Inflammatory macrophage treated with lipopolysaccharide for 4 hours (primary cell): ENCODE measurements around the gene ZNF407.

Experiments used
- DNase-seq: peaks from one replicate; pipeline ENCODE4 v3.0.0-alpha.2; 2020

ZNF407 gene

GRCh38 chr18:74836296-74837139 lies 238.8 kb downstream of the ZNF407 start:
- DNase-seq = peak; percentile 6

GRCh38 chr18:74840492-74841167 lies 243.0 kb downstream of the ZNF407 start:
- DNase-seq = peak; percentile 3

GRCh38 chr18:74841248-74841647 lies 243.6 kb downstream of the ZNF407 start:
- DNase-seq = no peak

- DNase-seq = no peak
Measured at GRCh38 chr18:74849301-74849700, 251.6 kb downstream of the ZNF407 start.

- no peak for DNase-seq
Measured at GRCh38 chr18:74856434-74856833, 258.8 kb downstream of the ZNF407 start.

- no peak for DNase-seq
Measured at GRCh38 chr18:74856928-74857327, 259.3 kb downstream of the ZNF407 start.

GRCh38 chr18:74857901-74858300 lies 260.2 kb downstream of the ZNF407 start:
- DNase-seq = no peak

GRCh38 chr18:74861154-74861553 lies 263.5 kb downstream of the ZNF407 start:
- no peak for DNase-seq

- DNase-seq = no peak
Measured at GRCh38 chr18:74862094-74862493, 264.4 kb downstream of the ZNF407 start.

GRCh38 chr18:74866577-74866976 lies 268.9 kb downstream of the ZNF407 start:
- DNase-seq = no peak

- DNase-seq = no peak
Measured at GRCh38 chr18:74868461-74868860, 270.8 kb downstream of the ZNF407 start.

- DNase-seq = no peak
Measured at GRCh38 chr18:74869904-74870863, 272.5 kb downstream of the ZNF407 start.

GRCh38 chr18:74870950-74871349 lies 273.3 kb downstream of the ZNF407 start:
- no peak for DNase-seq

- DNase-seq = no peak
Measured at GRCh38 chr18:74873629-74874028, 276.0 kb downstream of the ZNF407 start.

- no peak for DNase-seq
Measured at GRCh38 chr18:74874351-74874750, 276.7 kb downstream of the ZNF407 start.

GRCh38 chr18:74876630-74877243 lies 279.1 kb downstream of the ZNF407 start:
- DNase-seq = no peak

GRCh38 chr18:74878267-74878666 lies 280.6 kb downstream of the ZNF407 start:
- DNase-seq = no peak

GRCh38 chr18:74880706-74881278 lies 283.1 kb downstream of the ZNF407 start:
- DNase-seq = no peak

GRCh38 chr18:74892066-74892627 lies 294.5 kb downstream of the ZNF407 start:
- no peak for DNase-seq

GRCh38 chr18:74895686-74896085 lies 298.0 kb downstream of the ZNF407 start:
- peak; percentile 29 for DNase-seq

GRCh38 chr18:74896390-74896991 lies 298.8 kb downstream of the ZNF407 start:
- no peak for DNase-seq
